Loucy (cell line): Measurements from ENCODE around the gene ANGPTL7.

Experiments
- H2AFZ ChIP-seq: fragments of 200-600 bp; sonication (generic); 2 replicates; pipeline ENCODE4 v1.6.0; 2016; ENCODE audit warnings: antibody characterized with exemption, mild to moderate bottlenecking, low read length, moderate library complexity
- H3F3A ChIP-seq: fragments of 200-600 bp; 2 replicates; pipeline ENCODE4 v1.6.0; 2016; ENCODE audit warnings: antibody characterized with exemption, low read depth, mild to moderate bottlenecking
- H3K27me3 ChIP-seq: fragments of 200-600 bp; sonication (generic); 2 replicates; pipeline ENCODE4 v1.6.1; 2014; ENCODE audit warnings: low read length, mild to moderate bottlenecking; ENCODE audit not compliant: insufficient read depth, poor library complexity, severe bottlenecking
- H3K36me3 ChIP-seq: fragments of 200-600 bp; sonication (generic); 2 replicates; pipeline ENCODE4 v1.6.1; 2016; ENCODE audit warnings: low read length; ENCODE audit not compliant: insufficient read depth
- H3K4me1 ChIP-seq: fragments of 200-600 bp; sonication (generic); 2 replicates; pipeline ENCODE4 v1.5.1; 2014; ENCODE audit warnings: low read length, mild to moderate bottlenecking; ENCODE audit not compliant: insufficient read depth, poor library complexity, severe bottlenecking
- H3K4me2 ChIP-seq: fragments of 200-600 bp; sonication (generic); 2 replicates; pipeline ENCODE4 v1.6.0; 2014; ENCODE audit warnings: antibody characterized with exemption, low read length, low read depth, mild to moderate bottlenecking; ENCODE audit not compliant: poor library complexity, severe bottlenecking
- H3K4me3 ChIP-seq: fragments of 200-600 bp; sonication (generic); 2 replicates; pipeline ENCODE4 v1.5.1; 2014; ENCODE audit warnings: low read length, mild to moderate bottlenecking, mixed read lengths; ENCODE audit not compliant: poor library complexity, severe bottlenecking
- H3K79me2 ChIP-seq: fragments of 200-600 bp; sonication (generic); 2 replicates; pipeline ENCODE4 v1.6.1; 2014; ENCODE audit warnings: low read length; ENCODE audit not compliant: insufficient read depth
- H3K9ac ChIP-seq: fragments of 200-600 bp; sonication (generic); 2 replicates; pipeline ENCODE4 v1.6.0; 2014; ENCODE audit warnings: mild to moderate bottlenecking, low read depth, low read length, moderate library complexity; ENCODE audit not compliant: poor library complexity, severe bottlenecking
- H3K9me2 ChIP-seq: fragments of 200-600 bp; sonication (generic); replicated peaks from 2 replicates; pipeline ENCODE4 v1.6.1; 2016; ENCODE audit warnings: low read depth, low read length, mixed read lengths
- H3K9me3 ChIP-seq: fragments of 200-600 bp; sonication (generic); 2 replicates; pipeline ENCODE4 v1.6.1; 2014; ENCODE audit warnings: mild to moderate bottlenecking, antibody characterized with exemption, low read length, low read depth; ENCODE audit not compliant: insufficient read depth
- H4K20me1 ChIP-seq: fragments of 200-600 bp; sonication (generic); 2 replicates; pipeline ENCODE4 v1.6.0; 2014; ENCODE audit warnings: antibody characterized with exemption, low read length, mild to moderate bottlenecking; ENCODE audit not compliant: insufficient read depth, poor library complexity, severe bottlenecking
- CTCF ChIP-seq: fragments of 200-600 bp; sonication (generic); conservative IDR thresholded peaks from 2 replicates; pipeline ENCODE4 v1.5.1; 2014; ENCODE audit warnings: mild to moderate bottlenecking, antibody characterized with exemption, low read length
- EZH2phosphoT487 ChIP-seq: fragments of 200-600 bp; IDR thresholded peaks from 2 replicates; pipeline ENCODE4 v1.6.1; 2018; ENCODE audit warnings: antibody characterized with exemption, mild to moderate bottlenecking, moderate library complexity, borderline replicate concordance

The ANGPTL7 gene

GRCh38 chr1:11180342-11180744 lies 8.8 kb upstream of the ANGPTL7 start:
- no peaks in the 10 kb centered on the region for H3K9me2 ChIP-seq
- no peak overlapping the region for H3K9ac ChIP-seq
- no peaks in the 10 kb centered on the region for H3F3A ChIP-seq
- H2AFZ ChIP-seq: no peak overlapping the region
- TF ChIP-seq EZH2phosphoT487: no peak
- TF ChIP-seq CTCF: no peak
- H3K4me1 ChIP-seq: no peaks in the 10 kb centered on the region
- no peaks in the 10 kb centered on the region for H3K27me3 ChIP-seq
- no peaks in the 10 kb centered on the region for H3K79me2 ChIP-seq
- H3K4me2 ChIP-seq: no peak overlapping the region
- H3K36me3 ChIP-seq: peaks cover 38% of the 10 kb centered on the region; the same call in 1 of the 2 replicates
- no peak overlapping the region for H3K4me3 ChIP-seq
- H3K9me3 ChIP-seq: no peaks in the 10 kb centered on the region
- H4K20me1 ChIP-seq: no peaks in the 10 kb centered on the region

- Histone ChIP-seq H3K4me2 (no peak overlapping the region), H3K9ac (no peak overlapping the region), H3K36me3 (peaks cover 43% of the 10 kb centered on the region; the same call in 1 of the 2 replicates), H3K9me2 (no peaks in the 10 kb centered on the region), H3F3A (no peaks in the 10 kb centered on the region), H3K79me2 (no peaks in the 10 kb centered on the region), H4K20me1 (no peaks in the 10 kb centered on the region), H3K9me3 (no peaks in the 10 kb centered on the region), H3K4me1 (no peaks in the 10 kb centered on the region), H3K27me3 (no peaks in the 10 kb centered on the region), H3K4me3 (no peak overlapping the region), H2AFZ (no peak overlapping the region)
- TF ChIP-seq CTCF: no peak
- TF ChIP-seq EZH2phosphoT487: no peak
Observed at GRCh38 chr1:11182884-11183283, 6.3 kb upstream of the ANGPTL7 start.

- no peak for TF ChIP-seq CTCF
- TF ChIP-seq EZH2phosphoT487: no peak
- H3K9ac ChIP-seq: no peak overlapping the region
- no peak overlapping the region for H3K4me3 ChIP-seq
- peaks cover 38% of the 10 kb centered on the region; the same call in 1 of the 2 replicates for H3K36me3 ChIP-seq
- H4K20me1 ChIP-seq: no peaks in the 10 kb centered on the region
- H3F3A ChIP-seq: no peaks in the 10 kb centered on the region
- H2AFZ ChIP-seq: no peak overlapping the region
- H3K4me1 ChIP-seq: no peaks in the 10 kb centered on the region
- no peaks in the 10 kb centered on the region for H3K27me3 ChIP-seq
- H3K79me2 ChIP-seq: no peaks in the 10 kb centered on the region
- H3K9me2 ChIP-seq: no peaks in the 10 kb centered on the region
- no peaks in the 10 kb centered on the region for H3K9me3 ChIP-seq
- no peak overlapping the region for H3K4me2 ChIP-seq
Observed at GRCh38 chr1:11184973-11185372, 4.2 kb upstream of the ANGPTL7 start.
